ENCODE results near the gene CHRNB2. TPM values are rescaled to one million over a fixed set of nuclear protein-coding genes. Genes with fewer than 3 reads are reported as not detected.

CHRNB2 gene
- total and polyA plus RNA-seq, 2 donors (not counting 1 experiment from before 2014, with no cell fraction given) = 0.02 TPM; not detected in 1

- Histone ChIP-seq H3K79me2 (ENCODE audit: control insufficient read depth, insufficient read depth, low read length) (peaks cover 32% of the 10 kb centered on the region), H3K9me3 (ENCODE audit: control insufficient read depth, insufficient read depth, low read depth, low read length) (no peaks in the 10 kb centered on the region), H3K4me1 (ENCODE audit: control insufficient read depth, extremely low read depth, insufficient read depth, low read length) (peaks cover 10% of the 10 kb centered on the region), H3K4me3 (replicated peaks in 1 of 4; ENCODE audit: control extremely low read depth in 1 of 4, insufficient read depth in 1 of 4, low read depth in 3 of 4, low read length in 4 of 4) (peak overlapping the region; percentile 66 to 92 (median 69)), H3K9ac (ENCODE audit: insufficient read depth, low read length) (peak overlapping the region; percentile 64), H3K36me3 (ENCODE audit: control insufficient read depth, insufficient read depth, low read length) (peaks cover 11% of the 10 kb centered on the region), H4K20me1 (ENCODE audit: control insufficient read depth, extremely low read depth, insufficient read depth, low read length) (no peaks in the 10 kb centered on the region), H3K4me2 (ENCODE audit: extremely low read depth, insufficient read depth, low read length) (peak overlapping the region; percentile 99), H3K27ac (ENCODE audit: insufficient read depth, low read length) (peak overlapping the region; percentile 87), H3K27me3 (ENCODE audit: control insufficient read depth, insufficient read depth, low read length) (no peaks in the 10 kb centered on the region), H2AFZ (ENCODE audit: low read length) (peak overlapping the region; percentile 98)
- no peak for TF ChIP-seq EZH2 (IDR thresholded peaks at IDR 0.05; ENCODE audit: low read length, missing control alignments)
- no peak for TF ChIP-seq CTCF (conservative IDR thresholded peaks at IDR 0.05 in 1 of 2, IDR thresholded peaks at IDR 0.05 in 1 of 2; ENCODE audit: low read depth in 1 of 2, low read length in 2 of 2)
- DNase-seq (ENCODE audit: low read depth in 2 of 2) = peak; percentile 98 to 99
These were observed 8.7 kb upstream of the CHRNB2 start for GRCh38 chr1:154558720-154559465.

- H3K4me2 ChIP-seq (ENCODE audit: extremely low read depth, insufficient read depth, low read length) = peak overlapping the region; percentile 99
- peaks cover 10% of the 10 kb centered on the region for H3K4me1 ChIP-seq (ENCODE audit: control insufficient read depth, extremely low read depth, insufficient read depth, low read length)
- peak overlapping the region; percentile 98 for H2AFZ ChIP-seq (ENCODE audit: low read length)
- TF ChIP-seq CTCF (conservative IDR thresholded peaks at IDR 0.05 in 1 of 2, IDR thresholded peaks at IDR 0.05 in 1 of 2; ENCODE audit: low read depth in 1 of 2, low read length in 2 of 2) (peak; percentile 89 to 92), EZH2 (IDR thresholded peaks at IDR 0.05; ENCODE audit: low read length, missing control alignments) (no peak)
- peak overlapping the region; percentile 87 for H3K27ac ChIP-seq (ENCODE audit: insufficient read depth, low read length)
- no peaks in the 10 kb centered on the region for H4K20me1 ChIP-seq (ENCODE audit: control insufficient read depth, extremely low read depth, insufficient read depth, low read length)
- H3K27me3 ChIP-seq (ENCODE audit: control insufficient read depth, insufficient read depth, low read length) = no peaks in the 10 kb centered on the region
- H3K36me3 ChIP-seq (ENCODE audit: control insufficient read depth, insufficient read depth, low read length) = peaks cover 9% of the 10 kb centered on the region
- no peaks in the 10 kb centered on the region for H3K9me3 ChIP-seq (ENCODE audit: control insufficient read depth, insufficient read depth, low read depth, low read length)
- no peak overlapping the region for H3K9ac ChIP-seq (ENCODE audit: insufficient read depth, low read length)
- DNase-seq (ENCODE audit: low read depth in 2 of 2) = peak; percentile 85 to 95
- peaks cover 32% of the 10 kb centered on the region for H3K79me2 ChIP-seq (ENCODE audit: control insufficient read depth, insufficient read depth, low read length)
- H3K4me3 ChIP-seq (replicated peaks in 1 of 4; ENCODE audit: control extremely low read depth in 1 of 4, insufficient read depth in 1 of 4, low read depth in 3 of 4, low read length in 4 of 4) = peak overlapping the region; percentile 66 to 92 (median 69)
These were observed 8.0 kb upstream of the CHRNB2 start for GRCh38 chr1:154559466-154560044.

- no peaks in the 10 kb centered on the region for H3K36me3 ChIP-seq (ENCODE audit: control insufficient read depth, insufficient read depth, low read length)
- no peaks in the 10 kb centered on the region for H3K9me3 ChIP-seq (ENCODE audit: control insufficient read depth, insufficient read depth, low read depth, low read length)
- no peak overlapping the region for H2AFZ ChIP-seq (ENCODE audit: low read length)
- DNase-seq (ENCODE audit: low read depth in 2 of 2) = no peak
- H3K79me2 ChIP-seq (ENCODE audit: control insufficient read depth, insufficient read depth, low read length) = no peaks in the 10 kb centered on the region
- TF ChIP-seq EZH2 (IDR thresholded peaks at IDR 0.05; ENCODE audit: low read length, missing control alignments) (no peak), CTCF (conservative IDR thresholded peaks at IDR 0.05 in 1 of 2, IDR thresholded peaks at IDR 0.05 in 1 of 2; ENCODE audit: low read depth in 1 of 2, low read length in 2 of 2) (no peak)
- no peak overlapping the region for H3K27ac ChIP-seq (ENCODE audit: insufficient read depth, low read length)
- H3K4me1 ChIP-seq (ENCODE audit: control insufficient read depth, extremely low read depth, insufficient read depth, low read length) = no peaks in the 10 kb centered on the region
- H4K20me1 ChIP-seq (ENCODE audit: control insufficient read depth, extremely low read depth, insufficient read depth, low read length) = no peaks in the 10 kb centered on the region
- H3K4me2 ChIP-seq (ENCODE audit: extremely low read depth, insufficient read depth, low read length) = no peak overlapping the region
- peaks cover 13% of the 10 kb centered on the region for H3K27me3 ChIP-seq (ENCODE audit: control insufficient read depth, insufficient read depth, low read length)
- H3K9ac ChIP-seq (ENCODE audit: insufficient read depth, low read length) = no peak overlapping the region
- H3K4me3 ChIP-seq (replicated peaks in 1 of 4; ENCODE audit: control extremely low read depth in 1 of 4, insufficient read depth in 1 of 4, low read depth in 3 of 4, low read length in 4 of 4) = no peak overlapping the region
These were observed 1.7 kb upstream of the CHRNB2 start for GRCh38 chr1:154565876-154566275.
